ENCODE measurements around the gene AGAP1.

The AGAP1 gene

DNA sequence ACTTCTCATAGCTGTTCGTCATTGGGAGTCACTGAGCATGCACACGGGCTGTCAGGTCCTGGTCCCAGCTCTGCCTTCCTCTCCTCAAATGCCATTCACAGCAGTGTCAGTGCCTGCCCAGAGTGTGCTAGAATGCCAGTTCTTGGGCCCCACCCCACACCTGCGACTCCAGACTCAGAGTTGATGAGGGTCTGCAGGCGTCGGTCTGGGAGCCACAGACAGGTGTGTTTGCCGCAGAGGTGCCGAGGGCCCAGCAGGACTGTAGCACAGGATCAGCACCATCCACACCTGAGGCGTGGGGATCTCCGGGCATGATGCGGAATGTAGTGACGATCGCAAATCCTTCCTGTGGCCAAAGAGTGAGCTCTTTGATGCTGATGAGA, 56.5 kb downstream of the AGAP1 start:
- DNase-seq (ENCODE audit: low read depth) = no peak

DNA sequence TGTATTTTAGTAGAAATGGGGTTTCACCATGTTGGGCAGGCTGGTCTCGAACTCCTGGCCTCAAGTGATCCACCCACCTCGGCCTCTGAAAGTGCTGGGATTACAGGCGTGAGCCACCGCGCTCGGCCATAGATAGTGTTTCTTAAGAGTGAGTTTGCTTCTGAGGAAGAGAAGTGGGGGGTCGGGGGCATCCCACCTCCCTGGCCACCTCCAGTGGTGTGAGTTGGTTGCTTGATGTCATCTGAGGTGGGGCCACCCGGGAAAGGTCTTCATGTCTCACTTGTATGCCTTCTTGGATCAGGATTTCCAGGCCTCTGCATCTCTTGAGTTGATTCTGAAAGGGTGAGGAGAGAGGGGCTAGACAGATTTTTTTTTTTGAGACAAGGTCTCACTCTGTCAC, 57.1 kb downstream of the AGAP1 start:
- no peak for DNase-seq (ENCODE audit: low read depth)

DNA sequence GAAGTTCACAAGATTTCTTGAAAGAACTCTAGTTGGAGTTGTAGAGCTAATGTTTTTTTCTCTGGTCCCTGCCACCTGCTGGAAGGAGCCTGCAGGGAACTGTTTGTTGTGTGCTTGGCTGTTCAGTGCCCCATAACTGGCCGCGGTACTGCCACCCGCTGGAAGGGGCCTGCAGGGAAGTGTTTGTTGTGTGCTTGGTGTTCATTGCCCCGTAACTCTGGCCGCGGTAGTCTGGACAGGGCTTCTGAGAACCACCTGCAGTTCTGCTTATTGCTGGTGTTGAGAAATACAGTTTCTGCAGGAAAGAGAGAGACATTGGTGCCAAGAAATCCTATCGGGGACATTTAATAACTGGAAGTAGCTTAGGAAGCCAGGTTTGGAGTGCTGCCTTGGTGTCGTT, 58.1 kb downstream of the AGAP1 start:
- DNase-seq (ENCODE audit: low read depth) = peak; percentile 25

DNA sequence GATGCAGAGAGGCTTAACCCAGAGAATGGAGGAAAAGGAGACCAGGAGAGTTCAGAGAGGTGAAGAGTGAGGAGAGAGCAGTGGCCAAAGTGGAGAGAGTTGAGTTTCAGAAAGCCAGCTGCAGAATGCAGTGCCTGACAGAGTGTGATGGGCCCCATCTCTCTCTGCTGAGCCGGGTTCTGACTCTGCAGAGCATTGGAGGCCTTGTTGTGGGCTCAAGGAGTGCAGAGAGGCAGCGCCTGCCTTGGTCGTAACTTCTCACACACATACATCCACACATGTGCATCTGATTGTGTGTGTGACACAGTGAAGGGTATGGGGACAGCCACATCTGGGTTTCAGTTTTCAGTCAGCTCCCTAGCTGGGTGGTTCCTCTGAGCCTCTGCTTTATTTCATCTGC, 58.8 kb downstream of the AGAP1 start:
- DNase-seq (ENCODE audit: low read depth) = no peak

DNA sequence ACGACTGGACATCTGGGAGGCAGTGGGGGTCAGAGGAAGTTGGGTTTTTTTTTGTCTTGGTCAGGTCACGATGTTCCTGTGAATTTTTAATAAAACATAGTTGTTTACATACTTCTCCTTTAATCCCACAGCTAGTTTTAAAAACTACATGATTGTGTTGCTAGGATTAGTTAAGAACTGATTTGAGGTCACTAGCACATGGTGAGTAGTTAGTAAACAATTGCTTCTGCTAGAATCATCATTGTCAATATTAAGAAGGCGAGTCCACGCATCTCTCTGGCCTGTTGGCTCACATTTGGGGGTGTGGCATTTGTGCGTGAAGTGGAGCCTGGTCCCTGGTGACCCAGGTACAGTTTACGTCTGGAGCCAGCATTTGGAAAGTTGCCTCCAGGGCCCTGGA, 59.4 kb downstream of the AGAP1 start:
- no peak for DNase-seq (ENCODE audit: low read depth)

DNA sequence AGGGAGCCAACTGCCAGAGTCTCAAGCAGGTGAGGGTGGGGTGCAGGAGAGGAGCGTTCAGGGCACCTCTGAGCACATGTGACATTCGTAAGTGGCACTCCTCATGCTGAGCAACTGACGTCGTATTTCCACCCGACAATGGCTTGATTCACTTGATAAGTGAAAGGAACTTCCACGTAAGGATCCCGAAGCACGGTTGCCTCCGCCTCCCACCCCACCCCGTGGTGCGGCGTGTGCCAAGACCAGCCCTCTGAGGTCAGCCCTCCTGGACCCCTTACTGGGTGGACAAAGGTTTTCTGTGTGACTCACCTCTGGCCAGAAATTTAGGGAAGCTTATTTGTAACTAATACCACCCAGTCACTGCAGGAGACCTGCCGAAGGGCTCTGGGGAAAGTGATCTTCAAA, 59.9 kb downstream of the AGAP1 start:
- no peak for DNase-seq (ENCODE audit: low read depth)

DNA sequence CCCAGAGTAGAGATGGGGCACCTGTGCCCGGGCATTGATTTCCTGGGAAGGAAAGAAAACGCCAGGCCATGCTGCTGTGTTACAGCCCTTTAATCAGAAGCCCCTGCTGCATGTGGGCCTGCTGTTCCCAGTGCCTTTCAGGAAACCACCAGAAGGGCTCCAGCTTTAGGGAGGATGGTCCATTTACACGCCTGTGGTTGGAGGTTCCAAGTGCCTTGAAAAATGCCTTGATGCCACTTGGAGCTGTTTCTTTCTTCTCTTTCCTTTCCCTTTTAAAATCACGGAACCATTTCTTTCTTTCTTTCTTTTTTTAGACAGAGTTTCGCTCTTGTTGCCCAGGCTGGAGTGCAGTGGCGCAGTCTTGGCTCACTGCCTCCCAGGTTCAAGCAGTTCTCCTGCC, 60.5 kb downstream of the AGAP1 start:
- no peak for DNase-seq (ENCODE audit: low read depth)

DNA sequence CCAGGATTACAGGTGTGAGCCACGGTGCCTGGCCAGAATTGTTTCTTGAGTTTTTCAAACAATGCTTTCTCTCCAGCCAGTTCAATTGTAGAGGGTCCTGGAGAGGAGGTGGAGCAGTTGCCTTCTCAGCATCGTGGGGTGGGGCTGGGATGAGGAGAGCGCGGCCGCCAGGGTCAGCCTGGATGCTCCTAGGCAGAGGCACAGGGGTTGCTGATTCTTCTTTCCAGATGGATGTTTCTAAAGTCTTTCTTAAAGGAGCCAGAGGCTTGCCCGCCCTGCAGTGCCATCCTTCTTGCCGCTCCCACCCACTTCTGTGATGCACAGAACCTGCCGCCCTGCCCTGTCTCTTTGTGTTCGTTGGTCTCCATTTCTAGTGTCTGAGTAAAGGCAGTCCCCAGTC, 61.1 kb downstream of the AGAP1 start:
- no peak for DNase-seq (ENCODE audit: low read depth)

DNA sequence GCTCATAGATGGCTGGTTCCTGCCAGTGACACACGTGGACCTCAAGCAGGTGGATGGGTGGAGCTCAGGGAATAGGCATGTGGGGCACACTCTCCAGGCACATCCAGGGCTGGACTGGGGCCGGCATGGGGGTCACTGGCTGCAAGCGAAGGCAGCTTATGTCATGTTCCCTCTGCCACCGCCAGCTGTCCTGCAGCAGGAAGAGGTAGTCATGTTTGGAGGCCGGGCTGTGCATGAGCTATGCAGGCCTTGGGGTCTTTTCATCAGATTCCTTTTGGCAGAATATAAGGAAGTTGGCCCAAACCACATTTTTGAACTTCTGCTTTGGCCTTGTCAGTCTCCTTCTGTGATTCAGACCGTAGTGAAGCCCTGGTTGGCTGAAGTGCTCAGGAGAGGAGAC, 61.5 kb downstream of the AGAP1 start:
- DNase-seq (ENCODE audit: low read depth) = no peak

DNA sequence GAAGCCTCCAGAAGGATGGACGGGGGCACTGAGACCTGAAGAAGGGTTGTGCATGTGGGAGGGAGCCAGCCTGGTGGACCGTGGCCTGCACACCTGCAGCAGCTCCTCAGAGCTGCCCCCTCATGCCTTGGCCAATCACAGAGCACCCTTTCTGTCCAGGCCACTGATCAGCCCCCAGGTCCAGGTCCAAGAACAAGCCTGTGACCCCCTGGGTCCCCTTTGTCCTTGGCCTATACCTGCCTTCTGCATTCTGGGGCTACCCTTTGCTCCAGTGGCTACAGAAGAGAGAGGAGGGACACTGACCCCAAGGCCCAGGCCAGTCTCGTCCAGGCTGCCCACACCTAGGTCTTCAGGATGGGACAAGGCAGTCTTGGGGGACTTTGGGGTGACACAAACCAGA, 62.2 kb downstream of the AGAP1 start:
- DNase-seq (ENCODE audit: low read depth) = no peak

DNA sequence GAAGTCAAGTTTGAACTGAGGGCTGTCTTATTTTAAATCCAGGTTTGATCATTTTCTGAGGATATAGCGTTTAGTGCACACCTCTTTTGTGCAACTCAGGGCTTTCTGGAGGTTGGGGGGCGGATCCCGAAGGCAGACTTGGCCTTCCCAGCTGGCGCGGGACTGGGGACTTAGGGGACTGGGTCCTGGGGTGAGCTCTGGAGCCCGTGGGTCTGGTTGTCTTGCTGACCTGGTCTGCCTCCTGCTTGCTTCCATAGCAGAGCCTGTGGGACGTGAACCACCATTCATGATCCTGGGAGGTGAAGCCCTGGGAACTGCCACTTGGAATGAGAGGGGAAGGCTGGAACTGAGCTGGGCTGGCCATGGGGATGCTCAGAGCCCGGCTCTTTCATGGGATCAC, 63.1 kb downstream of the AGAP1 start:
- no peak for DNase-seq (ENCODE audit: low read depth)

DNA sequence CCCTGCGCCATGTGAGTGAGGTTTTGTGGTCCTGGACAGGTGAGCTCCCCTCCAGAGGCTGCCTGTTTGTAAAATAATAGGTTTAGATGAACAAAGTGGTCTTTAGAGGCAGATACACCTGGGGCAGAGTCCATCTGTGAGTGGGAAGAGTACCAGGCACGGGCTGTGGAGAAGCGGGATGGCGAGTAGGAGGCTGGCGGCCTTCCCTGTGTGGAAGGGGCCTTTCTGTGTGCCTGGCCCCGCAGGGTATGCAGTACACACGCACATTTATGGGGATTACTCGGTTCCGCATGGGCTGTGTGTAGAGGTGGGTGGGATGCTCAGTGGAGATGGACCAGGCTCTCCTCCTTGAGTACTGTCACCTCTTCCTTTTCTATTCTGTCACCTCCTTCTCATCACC, 64.1 kb downstream of the AGAP1 start:
- DNase-seq (ENCODE audit: low read depth) = no peak

DNA sequence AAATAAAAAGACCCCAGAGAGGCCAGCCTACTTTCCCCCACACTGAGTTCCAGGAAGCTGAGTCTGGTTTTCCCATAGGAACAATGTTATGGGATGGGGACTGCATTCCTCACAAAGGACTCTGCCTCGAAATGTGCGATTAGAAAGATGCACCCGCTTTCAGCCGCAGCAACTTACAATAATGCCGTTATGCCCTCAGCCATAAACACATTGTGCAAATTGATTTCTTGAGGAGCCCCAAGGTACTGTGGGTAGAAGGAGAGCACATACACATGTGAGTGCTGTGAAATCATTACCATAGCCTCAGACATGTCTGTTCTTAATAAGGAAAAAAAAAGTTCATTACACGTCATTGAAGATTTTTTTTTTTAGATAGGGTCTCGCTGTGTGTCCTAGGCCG, 64.7 kb downstream of the AGAP1 start:
- no peak for DNase-seq (ENCODE audit: low read depth)

DNA sequence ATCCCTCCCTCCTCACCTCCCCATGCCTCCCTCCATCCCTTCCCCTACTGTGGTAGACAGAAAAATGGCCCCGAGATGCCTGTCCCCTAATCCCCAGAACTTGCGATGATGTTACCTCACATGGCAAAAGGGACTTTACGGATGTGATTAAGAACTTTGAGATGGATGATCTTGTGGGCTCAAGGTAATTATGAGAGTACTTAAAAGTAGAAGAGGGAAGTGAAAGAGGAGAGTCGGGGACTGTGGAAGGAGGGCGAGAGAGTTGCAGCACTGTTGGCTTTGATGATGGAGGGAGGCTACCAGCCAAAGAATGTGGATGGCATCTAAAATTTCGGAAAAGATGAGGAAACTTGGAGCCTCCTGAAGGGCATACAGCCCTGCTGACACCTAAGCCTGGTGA, 66.5 kb downstream of the AGAP1 start:
- DNase-seq (ENCODE audit: low read depth) = no peak

DNA sequence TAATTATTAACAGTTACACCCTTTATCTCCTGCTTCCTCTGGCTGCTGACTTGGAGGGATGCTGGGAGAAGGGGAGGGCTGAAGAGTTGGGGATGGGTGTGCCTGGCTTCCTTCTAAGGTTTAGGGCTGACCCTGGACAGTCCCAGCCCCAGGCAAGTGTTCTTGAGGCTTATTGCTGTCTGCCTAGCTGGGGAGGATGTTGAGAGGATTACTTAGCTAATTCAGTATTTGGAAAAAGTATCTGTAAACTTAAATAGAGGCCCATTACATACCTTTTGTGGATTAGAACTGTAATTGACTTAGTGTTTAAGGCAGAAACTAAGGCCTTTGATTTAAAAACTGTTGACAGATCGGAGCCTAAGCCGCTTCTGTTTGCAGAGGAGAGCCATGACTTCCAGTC, 67.6 kb downstream of the AGAP1 start:
- DNase-seq (ENCODE audit: low read depth) = no peak

DNA sequence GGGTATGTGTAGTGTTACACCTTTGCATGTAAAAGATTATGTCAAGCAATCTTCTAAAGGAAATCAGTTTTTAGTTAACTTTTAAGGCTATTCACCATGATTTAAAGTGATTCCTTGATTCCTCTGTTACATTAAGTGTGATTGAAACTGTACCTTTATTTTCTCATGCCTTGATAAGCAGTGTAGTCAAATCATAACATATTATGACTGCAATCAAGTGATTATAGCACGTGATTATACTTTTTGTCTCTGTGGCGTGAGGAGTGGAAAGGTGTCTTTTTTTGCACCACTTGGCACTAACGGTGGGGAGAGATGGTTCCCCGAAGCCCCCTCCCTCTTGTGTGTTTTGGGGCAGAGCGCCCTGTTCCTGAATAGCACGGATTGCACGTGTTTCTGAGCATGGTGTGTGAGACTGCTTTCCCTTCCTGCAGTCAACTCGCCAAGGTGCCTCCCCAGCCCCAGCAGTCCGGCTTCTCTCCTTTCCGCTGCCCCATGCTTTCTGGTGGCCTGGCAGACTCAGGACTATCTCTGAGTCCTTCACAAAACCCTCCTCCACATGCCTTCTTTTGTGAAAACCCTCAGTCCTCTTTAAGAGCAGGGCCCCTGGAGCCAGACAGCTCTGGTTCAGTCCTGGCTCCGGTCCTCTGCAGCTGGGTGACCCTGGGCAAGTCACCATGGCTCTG, 68.4 kb downstream of the AGAP1 start:
- DNase-seq (ENCODE audit: low read depth) = no peak

DNA sequence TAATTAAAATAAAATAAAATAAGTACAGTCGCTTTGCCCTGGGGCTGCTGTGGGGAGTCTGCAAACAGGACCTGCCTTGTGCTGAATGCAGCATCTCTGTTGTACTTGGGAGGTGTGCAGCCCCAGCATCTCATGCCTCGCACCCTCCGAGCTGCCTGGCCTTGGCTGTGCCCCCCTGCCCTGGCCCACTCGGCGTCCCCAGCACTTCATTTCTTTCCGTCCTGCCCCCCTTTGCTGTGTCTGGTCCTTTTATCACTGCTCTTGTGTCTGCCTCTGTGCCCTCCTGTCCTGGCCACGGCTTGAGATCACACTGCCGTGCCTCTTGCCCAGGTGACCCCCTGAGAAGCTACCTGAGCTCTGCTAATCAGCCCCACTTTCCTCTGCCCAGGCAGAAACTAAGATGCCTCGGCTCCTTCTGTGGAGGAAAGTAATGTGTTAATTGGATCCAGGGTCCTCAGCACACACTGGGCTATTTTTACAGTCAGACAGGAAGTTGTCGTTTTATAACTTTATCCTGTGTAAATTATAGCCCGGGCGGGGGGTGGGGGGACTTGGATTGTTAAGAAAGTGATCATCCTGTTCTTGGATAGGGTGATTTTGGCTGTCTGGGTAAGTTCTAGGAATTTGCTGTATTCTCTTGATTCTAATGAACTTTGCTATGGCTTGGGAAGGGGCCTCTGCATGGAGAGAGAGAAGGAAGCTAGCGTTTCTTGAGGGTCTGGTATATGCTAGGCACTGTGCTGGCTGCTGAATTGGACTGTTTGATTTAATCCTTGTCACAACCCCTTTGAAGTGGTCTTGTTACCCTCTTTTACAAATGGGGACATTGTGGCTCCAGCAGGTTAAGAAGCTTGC, 69.4 kb downstream of the AGAP1 start:
- no peak for DNase-seq (ENCODE audit: low read depth)

DNA sequence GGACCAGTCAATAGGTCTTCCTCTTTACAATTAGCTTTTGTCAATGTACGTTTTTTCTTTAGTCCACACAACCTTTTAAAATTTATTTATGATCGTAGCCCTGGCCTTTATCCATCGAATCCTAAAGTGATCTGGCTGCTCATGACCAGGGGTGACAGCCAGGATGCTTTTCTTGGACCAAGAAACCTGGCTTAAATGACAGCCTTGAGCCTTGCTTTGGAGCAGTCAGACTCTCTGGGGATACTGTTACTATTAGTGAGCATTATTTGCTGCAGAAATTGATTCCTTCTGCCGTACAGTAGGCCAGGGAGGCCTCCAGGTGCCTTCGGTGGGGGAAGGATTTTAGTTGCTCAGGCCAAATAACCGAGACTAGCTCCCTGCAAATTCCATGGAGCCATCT, 70.2 kb downstream of the AGAP1 start:
- no peak for DNase-seq (ENCODE audit: low read depth)

DNA sequence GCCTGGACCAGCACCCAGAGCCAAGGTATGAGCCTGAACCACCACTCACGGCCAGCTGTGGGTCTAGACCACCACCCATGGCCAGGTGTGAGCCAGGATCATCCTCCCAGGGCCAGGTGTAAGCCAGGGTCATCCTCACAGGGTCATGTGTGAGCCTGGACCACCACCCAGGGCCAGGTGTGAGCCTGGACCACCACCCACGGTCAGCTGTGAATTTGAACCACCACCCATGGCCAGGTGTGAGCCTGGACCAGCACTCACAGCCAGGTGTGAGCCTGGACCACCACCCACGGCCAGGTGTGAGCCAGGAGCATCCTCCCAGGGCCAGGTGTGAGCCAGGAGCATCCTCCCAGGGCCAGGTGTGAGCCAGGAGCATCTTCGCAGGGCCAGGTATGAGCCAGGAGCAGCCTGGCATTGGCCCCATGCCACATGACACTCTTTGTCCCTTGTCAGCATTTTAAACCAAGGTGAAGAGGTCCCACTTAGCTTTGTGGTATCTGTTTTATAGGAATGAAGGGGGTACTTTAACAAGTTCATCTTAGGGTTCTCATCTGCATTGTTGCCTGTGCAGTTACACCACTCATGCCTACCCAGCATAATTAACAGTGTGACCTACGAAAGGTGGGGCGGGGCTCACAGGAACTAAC, 71.2 kb downstream of the AGAP1 start:
- DNase-seq (ENCODE audit: low read depth) = no peak

DNA sequence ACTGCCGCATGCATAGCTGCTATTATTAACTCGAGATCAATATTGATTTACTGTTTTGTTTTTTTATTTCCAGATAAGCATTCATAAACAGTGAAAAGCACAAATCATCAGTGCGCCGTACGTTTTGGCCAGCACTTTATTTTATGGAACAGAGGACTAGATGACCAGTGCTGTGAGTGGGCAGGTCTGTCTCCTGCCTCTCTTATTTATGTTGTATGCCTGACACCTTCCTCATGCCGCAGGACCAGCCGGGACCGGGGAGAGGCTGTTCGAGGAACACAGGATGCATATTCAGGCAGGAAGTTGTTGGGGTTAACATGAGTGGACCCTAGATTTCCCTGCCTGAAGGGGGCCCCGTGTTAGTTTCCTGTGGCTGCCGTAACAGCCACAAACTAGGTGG, 72.6 kb downstream of the AGAP1 start:
- no peak for DNase-seq (ENCODE audit: low read depth)

DNA sequence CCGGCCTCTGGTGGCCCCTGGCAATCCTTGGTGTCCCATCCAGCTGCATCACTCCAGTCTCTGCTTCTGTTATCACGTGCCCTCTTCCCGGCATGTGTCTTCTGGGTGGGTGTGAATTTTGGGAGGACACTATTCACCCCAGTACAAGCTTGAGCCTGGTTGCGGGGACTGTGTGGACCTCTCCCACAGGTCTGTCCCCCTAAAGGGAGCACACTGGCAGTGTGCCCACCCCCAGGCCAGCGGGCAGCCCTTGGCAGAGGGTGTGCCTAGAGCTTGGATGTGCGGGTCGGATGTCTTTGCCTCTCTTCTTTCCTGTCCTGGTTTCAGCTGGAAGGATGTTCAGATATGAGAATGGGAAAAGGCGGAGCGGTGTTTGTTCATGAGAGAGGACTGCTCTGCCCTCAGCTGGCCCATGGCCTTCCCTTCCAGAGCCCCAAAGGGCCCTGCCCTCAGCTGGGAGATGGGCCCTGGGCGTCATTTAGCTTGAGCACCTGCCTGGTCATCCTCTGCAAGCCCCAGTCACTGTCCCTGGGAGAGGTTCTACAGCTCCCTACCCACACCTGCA, 73.2 kb downstream of the AGAP1 start:
- no peak for DNase-seq (ENCODE audit: low read depth)

DNA sequence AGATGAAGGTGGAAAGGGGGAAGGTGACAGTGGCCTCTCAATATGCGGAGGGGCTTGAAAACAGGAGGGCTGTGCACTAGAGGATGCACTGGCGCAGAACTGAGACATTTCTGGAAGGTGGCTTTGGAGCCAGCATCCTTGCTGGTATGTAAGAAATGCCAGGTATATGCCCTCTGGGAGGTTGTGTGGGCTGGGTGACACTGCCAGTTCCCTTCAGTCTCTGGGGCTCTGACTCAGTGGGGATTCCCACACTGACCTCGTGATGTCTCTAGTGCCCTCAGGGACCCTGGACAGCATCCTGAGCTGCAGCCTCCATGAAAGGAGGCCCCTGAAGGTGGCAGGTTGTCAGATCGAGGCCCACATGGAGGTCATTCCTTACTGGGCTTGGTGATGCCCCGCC, 74.0 kb downstream of the AGAP1 start:
- no peak for DNase-seq (ENCODE audit: low read depth)

DNA sequence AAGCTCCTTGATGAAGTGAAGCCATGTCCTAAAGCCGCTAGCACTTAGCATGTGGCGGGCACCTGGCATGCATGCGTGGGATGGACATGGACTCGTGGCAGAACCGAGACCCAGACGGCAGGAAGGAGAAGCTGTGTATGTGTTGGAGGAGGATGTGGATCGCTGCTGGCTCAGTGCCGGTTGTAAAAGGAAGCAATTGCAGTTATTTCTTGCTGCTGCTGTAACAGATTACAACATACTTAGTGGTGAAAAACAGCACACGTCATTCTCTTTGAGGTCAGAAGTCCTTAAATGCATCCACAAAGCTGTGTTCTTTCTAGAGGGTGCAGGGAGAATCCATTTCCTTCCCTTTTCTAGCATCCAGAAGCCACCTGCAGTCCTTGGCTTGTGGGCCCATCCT, 74.6 kb downstream of the AGAP1 start:
- no peak for DNase-seq (ENCODE audit: low read depth)

Data from stromal cell of bone marrow (primary cell).